GM12892 (cell line): ENCODE data around the gene RHBDL2.

Experiments
- POLR2A ChIP-seq: IDR thresholded peaks from 2 replicates; pipeline ENCODE4 v1.6.1; 2011; ENCODE audit warnings: low read depth, low read length, control low read depth
- POLR2AphosphoS5 ChIP-seq: IDR thresholded peaks from 2 replicates; pipeline ENCODE4 v1.6.1; 2011; ENCODE audit warnings: low read depth, low read length, control low read depth
- TAF1 ChIP-seq: IDR thresholded peaks from 2 replicates; pipeline ENCODE4 v1.6.1; 2011; ENCODE audit warnings: low read depth, mild to moderate bottlenecking, control low read depth, low read length, borderline replicate concordance

- TF ChIP-seq POLR2A = no peak
- no peak for TF ChIP-seq TAF1
- TF ChIP-seq POLR2AphosphoS5 = no peak
These were observed 8.9 kb upstream of the RHBDL2 start for GRCh38 chr1:38950553-38950952.
